K562 (cell line): Measurements from ENCODE around the gene MIER2. TPM values are rescaled to one million over a fixed set of nuclear protein-coding genes. Genes with fewer than 3 reads are reported as not detected.
"Not testable (repeated sequence)": the region's sequence is repeated elsewhere in the genome, so short reads cannot be mapped to it uniquely, and the experiment has no call there.

ENCODE experiments used
- ATAC-seq: fragments of 200-7000 bp; cut with Tn5 transposase; 3 replicates; pipeline ENCODE4 v1.9.1; 2020; ENCODE audit warnings: moderate library complexity
- BruUV-seq: library from RNA; stranded (reverse); fragments of 400-500 nt; replicated peaks from 2 replicates; lab custom pipeline; 2021; lab: Mats Ljungman, UMichigan
- CTCF ChIA-PET: fragments of 300-600 bp; formaldehyde crosslinking; extraction: SDS; loops from one replicate; lab custom pipeline; 2021; ENCODE audit warnings: low intra/inter-chr PET ratio; lab: Yijun Ruan, JAX
- POLR2A ChIA-PET: fragments of 300-600, 350-650 bp; sonication (Branson Sonifier 250); formaldehyde crosslinking; extraction: SDS; loops from one replicate; lab custom pipeline; 2021; ENCODE audit warnings: antibody characterized with exemption, inconsistent platforms; lab: Yijun Ruan, JAX
- DNase-seq, 4 experiments: peaks; one replicate each; pipeline versions ENCODE4 v3.0.0 to v3.0.0-alpha.2; 2011 to 2018; ENCODE audit warnings: low spot score in 3 of 4, mixed read lengths in 3 of 4; ENCODE audit errors: extremely low read depth in 1 of 4
- FAIRE-seq: peaks from 2 replicates; lab custom pipeline; 2011; peaks lifted over from hg19 to GRCh38; lab: Jason Lieb, UNC
- H2AFZ ChIP-seq: 2 replicates; pipeline ENCODE4 v1.6.0; 2011; ENCODE audit warnings: low read depth, low read length, control low read depth, inconsistent platforms
- H3K27ac ChIP-seq: fragments of 200-600 bp; 3 replicates; pipeline ENCODE4 v1.8.0; 2011; ENCODE audit warnings: low read depth, mild to moderate bottlenecking, control low read depth, inconsistent platforms, low read length, moderate library complexity, mixed read lengths; ENCODE audit errors: extremely low read depth
- H3K27me3 ChIP-seq, 2 experiments: fragments of 300-600 bp in 1 of 2; 2 replicates in 1 of 2; 3 replicates in 1 of 2; pipeline versions ENCODE4 v1.6.0 to v1.8.0; 2011; ENCODE audit warnings: inconsistent platforms in 2 of 2, low read length in 2 of 2, mild to moderate bottlenecking in 1 of 2, mixed read lengths in 1 of 2, moderate library complexity in 1 of 2; ENCODE audit not compliant: control insufficient read depth in 2 of 2, insufficient read depth in 2 of 2
- H3K36me3 ChIP-seq: fragments of 300-600 bp; 3 replicates; pipeline ENCODE4 v1.8.0; 2011; ENCODE audit warnings: mild to moderate bottlenecking, low read length, inconsistent platforms; ENCODE audit not compliant: control insufficient read depth, insufficient read depth
- H3K4me1 ChIP-seq, 2 experiments: fragments of 200-600 bp in 1 of 2; replicated peaks in 1 of 2; 2 replicates in 1 of 2; 3 replicates in 1 of 2; pipeline versions ENCODE4 v1.5.1 to v1.8.0; 2011; ENCODE audit warnings: inconsistent platforms in 2 of 2, low read length in 2 of 2, mild to moderate bottlenecking in 1 of 2, mixed read lengths in 1 of 2, moderate library complexity in 1 of 2; ENCODE audit not compliant: control insufficient read depth in 2 of 2, insufficient read depth in 2 of 2
- H3K4me2 ChIP-seq: 2 replicates; pipeline ENCODE4 v1.6.1; 2011; ENCODE audit warnings: low read length, control low read depth, inconsistent platforms, mixed read lengths; ENCODE audit not compliant: insufficient read depth
- H3K4me3 ChIP-seq: fragments of 200-600 bp; sonication (generic), shearing (Covaris generic); 2 replicates; pipeline ENCODE4 v1.5.1; 2016; ENCODE audit warnings: control low read depth, inconsistent platforms
- H3K79me2 ChIP-seq: fragments of 200-600 bp; 3 replicates; pipeline ENCODE4 v1.8.0; 2011; ENCODE audit warnings: low read length, inconsistent platforms; ENCODE audit not compliant: control insufficient read depth, insufficient read depth
- H3K9ac ChIP-seq, 2 experiments: 2 replicates each; pipeline versions ENCODE4 v1.6.0 to v1.6.1; 2011; ENCODE audit warnings: low read depth in 2 of 2, low read length in 2 of 2, control low read depth in 1 of 2, inconsistent platforms in 1 of 2, mild to moderate bottlenecking in 1 of 2, mixed read lengths in 1 of 2; ENCODE audit not compliant: insufficient read depth in 1 of 2
- H3K9me1 ChIP-seq: one replicate; pipeline ENCODE4 v1.6.0; 2011; ENCODE audit warnings: inconsistent platforms, mild to moderate bottlenecking, low read length, moderate library complexity; ENCODE audit not compliant: control insufficient read depth, insufficient read depth
- H3K9me3 ChIP-seq: replicated peaks from 2 replicates; pipeline ENCODE4 v1.5.1; 2011; ENCODE audit warnings: low read depth, low read length, inconsistent platforms; ENCODE audit not compliant: control insufficient read depth, insufficient read depth
- H4K20me1 ChIP-seq: replicated peaks from 2 replicates; pipeline ENCODE4 v1.6.1; 2011; ENCODE audit warnings: low read length, inconsistent platforms, mixed read lengths; ENCODE audit not compliant: control insufficient read depth, insufficient read depth
- BACH1 ChIP-seq: fragments of 200-800 bp; sonication (Bioruptor generic); IDR thresholded peaks from 2 replicates; pipeline ENCODE4 v1.6.1; 2016; ENCODE audit warnings: missing genetic modification characterization, missing compliant biosample characterization
- CCAR2 ChIP-seq: fragments of 200-400 bp; formaldehyde crosslinking; IDR thresholded peaks from 2 replicates; pipeline ENCODE4 v1.6.1; 2017; ENCODE audit warnings: mild to moderate bottlenecking, low read depth, low read length
- GABPB2 ChIP-seq: fragments of 250-450 bp; sonication (Bioruptor Pico); conservative IDR thresholded peaks from 2 replicates; pipeline ENCODE4 v1.5.1; 2021; ENCODE audit warnings: mild to moderate bottlenecking
- NUFIP1 ChIP-seq: fragments of 450-650 bp; IDR thresholded peaks from 2 replicates; pipeline ENCODE4 v1.6.1; 2018; ENCODE audit not compliant: partially characterized antibody
- SUPT5H ChIP-seq: fragments of 450-650 bp; IDR thresholded peaks from 2 replicates; pipeline ENCODE4 v1.6.1; 2016
- ZNF184 ChIP-seq: sonication (generic); formaldehyde crosslinking; IDR thresholded peaks from 2 replicates; pipeline ENCODE4 v1.5.0; 2020; ENCODE audit warnings: missing genetic modification reagents
- WGBS: fragments of 100-300 bp; shearing (Covaris generic); methylation state at CpG from one replicate; pipeline ENCODE4 v1.1.6; 2016; ENCODE audit warnings: low coverage, mixed read lengths; ENCODE audit not compliant: insufficient coverage; ENCODE audit errors: missing lambda C conversion rate; 5-methylcytosine and 5-hydroxymethylcytosine counted together
- in situ Hi-C: fragments of 300-500 bp; cut with MboI; formaldehyde crosslinking; loops from 4 replicates; pipeline ENCODE4 v1.15.0; 2018; ENCODE audit warnings: inconsistent platforms, mixed read lengths
- intact Hi-C: fragments of 100-400 bp; cut with micrococcal nuclease; formaldehyde crosslinking; loops from 2 replicates; pipeline ENCODE4 v1.14.2; 2022
- polyA plus RNA-seq, 8 experiments: library from polyadenylated mRNA; depleted of rRNA in 4 of 8; stranded (reverse) in 5 of 8; unstranded in 3 of 8; fragments of >200 nt; fragmentation: Nextera tagmentation in 2 of 8; fragmentation: Illumina TruSeq in 1 of 8; extraction: Ambion mirVana in 2 of 8; extraction: Trizol in 1 of 8; gene quantifications; 2 replicates each; pipeline versions ENCODE4 v1.2.1 to v1.2.3, GENCODE V29; 2011 to 2014; ENCODE audit warnings: inconsistent platforms in 1 of 8, missing spikeins in 1 of 8
- total RNA-seq, 7 experiments: library from RNA; depleted of rRNA in 6 of 7; stranded (reverse); fragments of >200 nt in 6 of 7; fragmentation: Illumina TruSeq in 2 of 7; extraction: Trizol in 2 of 7; gene quantifications; 2 replicates each; pipeline versions ENCODE4 v1.2.1 to v1.2.3, GENCODE V29; 2011 to 2021; ENCODE audit warnings: low replicate concordance in 1 of 7

Gene MIER2
- total and polyA plus RNA-seq, 9 of the 15 experiments (the other 6 are each of a cell fraction or from before 2014, with no cell fraction given), result 0.46 to 34.7 (median 15.6) TPM

GRCh38 chr19:359653-359925 lies 15.0 kb upstream of the MIER2 start (continued):
- TF ChIP-seq NUFIP1 (no peak), SUPT5H (no peak), BACH1 (tag) (no peak)

GRCh38 chr19:355536-355935 lies 10.9 kb upstream of the MIER2 start:
- peaks cover 11% of the 10 kb centered on the region; the same call in 1 of the 2 replicates for H3K9me3 ChIP-seq
- CTCF ChIA-PET, ATAC-seq, H4K20me1 ChIP-seq, BruUV-seq, H3K4me1 ChIP-seq, POLR2A ChIA-PET, H3K9me1 ChIP-seq, H2AFZ ChIP-seq, H3K9ac ChIP-seq, H3K4me3 ChIP-seq, H3K79me2 ChIP-seq, DNase-seq, H3K4me2 ChIP-seq, FAIRE-seq, H3K36me3 ChIP-seq, intact Hi-C loops, in situ Hi-C loops, H3K27ac ChIP-seq: not testable (repeated sequence)
- WGBS, result 3% methylated on average over 15 of the region's 15 CpGs
- peaks cover 14 to 32% of the 10 kb centered on the region in 2 experiments; a peak in 4 of 5 replicates for H3K27me3 ChIP-seq

GRCh38 chr19:355134-355533 lies 10.5 kb upstream of the MIER2 start:
- CTCF ChIA-PET, result no interaction called here
- no peak overlapping the region for H3K4me2 ChIP-seq
- in situ Hi-C loops (no loop called here), intact Hi-C loops (no loop called here)
- ATAC-seq (no peak), FAIRE-seq (no peak), DNase-seq (no peak)
- H3K36me3 ChIP-seq, result no peaks in the 10 kb centered on the region
- no TSS peak for BruUV-seq
- H2AFZ ChIP-seq, result no peak overlapping the region
- H3K9me1 ChIP-seq, result no peaks in the 10 kb centered on the region
- POLR2A ChIA-PET, result no interaction called here
- H3K27ac ChIP-seq, result no peak overlapping the region
- peaks cover 14 to 30% of the 10 kb centered on the region in 2 experiments; a peak in 4 of 5 replicates for H3K27me3 ChIP-seq
- no peak overlapping the region for H3K9ac ChIP-seq
- WGBS, result 1% methylated on average over 4 of the region's 4 CpGs
- H3K4me1 ChIP-seq, result no peaks in the 10 kb centered on the region; a peak in 1 of 5 replicates
- H3K79me2 ChIP-seq, result no peaks in the 10 kb centered on the region
- no peak overlapping the region for H3K4me3 ChIP-seq
- TF ChIP-seq GABPB2 (CRISPR knock-in tag) (no peak), ZNF184 (CRISPR knock-in tag) (no peak), CCAR2 (no peak)
- H4K20me1 ChIP-seq, result no peaks in the 10 kb centered on the region
- peaks cover 11% of the 10 kb centered on the region; the same call in 1 of the 2 replicates for H3K9me3 ChIP-seq
